Measurements from ENCODE around the gene NTN5.

The NTN5 gene

DNA sequence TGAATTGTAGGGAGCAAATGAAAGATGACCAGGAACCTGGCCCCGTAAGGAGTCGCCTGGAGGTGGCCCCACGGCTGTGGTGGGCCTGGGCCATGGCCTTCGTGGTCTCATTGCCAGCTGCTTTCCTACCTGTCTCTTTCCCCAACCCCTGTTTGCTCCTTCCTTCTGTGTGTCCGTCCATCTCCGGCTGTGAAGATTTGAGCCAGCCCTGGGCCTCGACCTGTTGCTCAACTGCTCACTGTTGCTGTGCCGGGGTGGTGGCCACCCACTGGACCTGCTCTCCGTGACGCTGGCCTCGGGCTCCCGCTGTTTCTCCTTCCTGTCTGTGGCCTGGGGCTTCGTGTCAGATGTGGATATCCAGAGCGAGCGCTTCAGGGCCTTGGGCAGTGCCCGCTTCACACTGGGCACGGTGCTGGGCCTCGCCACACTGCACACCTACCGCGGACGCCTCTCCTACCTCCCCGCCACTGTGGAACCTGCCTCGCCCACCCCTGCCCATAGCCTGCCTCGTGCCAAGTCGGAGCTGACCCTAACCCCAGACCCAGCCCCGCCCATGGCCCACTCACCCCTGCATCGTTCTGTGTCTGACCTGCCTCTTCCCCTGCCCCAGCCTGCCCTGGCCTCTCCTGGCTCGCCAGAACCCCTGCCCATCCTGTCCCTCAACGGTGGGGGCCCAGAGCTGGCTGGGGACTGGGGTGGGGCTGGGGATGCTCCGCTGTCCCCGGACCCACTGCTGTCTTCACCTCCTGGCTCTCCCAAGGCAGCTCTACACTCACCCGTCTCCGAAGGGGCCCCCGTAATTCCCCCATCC is 44.1 kb downstream of the NTN5 start:
- peaks cover 0 to 20% of the 10 kb centered on the region in 2 donors for H3K36me3 ChIP-seq (ENCODE audit: control insufficient read depth in 2 of 2, insufficient read depth in 2 of 2, low read length in 2 of 2)
- no peak overlapping the region for H3K9ac ChIP-seq (ENCODE audit: low read length in 2 of 2)
- H3K4me1 ChIP-seq (ENCODE audit: control insufficient read depth, insufficient read depth, low read length): peaks cover 57% of the 10 kb centered on the region
- H3K4me3 ChIP-seq (ENCODE audit: low read length in 2 of 2): no peak overlapping the region
- no peaks in the 10 kb centered on the region for H3K9me3 ChIP-seq (ENCODE audit: control insufficient read depth in 2 of 2, low read length in 2 of 2)
- H3K27me3 ChIP-seq (ENCODE audit: control insufficient read depth in 1 of 2, insufficient read depth in 2 of 2, low read length in 2 of 2): no peaks in the 10 kb centered on the region
- H3K27ac ChIP-seq (ENCODE audit: low read length): peak overlapping the region; percentile 74

- H3K4me1 ChIP-seq (ENCODE audit: control insufficient read depth, insufficient read depth, low read length): peaks cover 55% of the 10 kb centered on the region
Observed at GRCh38 chr19:48627865-48628314, 44.9 kb downstream of the NTN5 start.

GRCh38 chr19:48627201-48627864 is 45.5 kb downstream of the NTN5 start:
- peaks cover 52% of the 10 kb centered on the region for H3K4me1 ChIP-seq (ENCODE audit: control insufficient read depth, insufficient read depth, low read length)
- H3K9ac ChIP-seq (ENCODE audit: low read length in 2 of 2): no peak overlapping the region
- no peaks in the 10 kb centered on the region for H3K27me3 ChIP-seq (ENCODE audit: control insufficient read depth in 1 of 2, insufficient read depth in 2 of 2, low read length in 2 of 2)
- no peak overlapping the region for H3K27ac ChIP-seq (ENCODE audit: low read length)
- peaks cover 0 to 10% of the 10 kb centered on the region in 2 donors for H3K36me3 ChIP-seq (ENCODE audit: control insufficient read depth in 2 of 2, insufficient read depth in 2 of 2, low read length in 2 of 2)
- no peaks in the 10 kb centered on the region for H3K9me3 ChIP-seq (ENCODE audit: control insufficient read depth in 2 of 2, low read length in 2 of 2)
- H3K4me3 ChIP-seq (ENCODE audit: low read length in 2 of 2): no peak overlapping the region

More at GRCh38 chr19:48627865-48628314, 44.9 kb downstream of the NTN5 start:
- Histone ChIP-seq H3K27ac (ENCODE audit: low read length) (no peak overlapping the region), H3K36me3 (ENCODE audit: control insufficient read depth in 2 of 2, insufficient read depth in 2 of 2, low read length in 2 of 2) (peaks cover 0 to 15% of the 10 kb centered on the region in 2 donors), H3K4me3 (ENCODE audit: low read length in 2 of 2) (no peak overlapping the region), H3K9me3 (ENCODE audit: control insufficient read depth in 2 of 2, low read length in 2 of 2) (no peaks in the 10 kb centered on the region), H3K9ac (ENCODE audit: low read length in 2 of 2) (no peak overlapping the region), H3K27me3 (ENCODE audit: control insufficient read depth in 1 of 2, insufficient read depth in 2 of 2, low read length in 2 of 2) (no peaks in the 10 kb centered on the region)

- H3K4me3 ChIP-seq (ENCODE audit: low read length in 2 of 2): no peak overlapping the region
- no peak overlapping the region for H3K27ac ChIP-seq (ENCODE audit: low read length)
- no peak overlapping the region for H3K9ac ChIP-seq (ENCODE audit: low read length in 2 of 2)
- H3K9me3 ChIP-seq (ENCODE audit: control insufficient read depth in 2 of 2, low read length in 2 of 2): no peaks in the 10 kb centered on the region
- peaks cover 0 to 3% of the 10 kb centered on the region in 2 donors for H3K36me3 ChIP-seq (ENCODE audit: control insufficient read depth in 2 of 2, insufficient read depth in 2 of 2, low read length in 2 of 2)
- H3K27me3 ChIP-seq (ENCODE audit: control insufficient read depth in 1 of 2, insufficient read depth in 2 of 2, low read length in 2 of 2): no peaks in the 10 kb centered on the region
- H3K4me1 ChIP-seq (ENCODE audit: control insufficient read depth, insufficient read depth, low read length): peaks cover 43% of the 10 kb centered on the region
Observed at GRCh38 chr19:48625891-48626327, 46.9 kb downstream of the NTN5 start.

- Histone ChIP-seq H3K36me3 (ENCODE audit: control insufficient read depth in 2 of 2, insufficient read depth in 2 of 2, low read length in 2 of 2) (peaks cover 0 to 2% of the 10 kb centered on the region in 2 donors), H3K9ac (ENCODE audit: low read length in 2 of 2) (peak overlapping the region; percentile 22 to 74), H3K9me3 (ENCODE audit: control insufficient read depth in 2 of 2, low read length in 2 of 2) (no peaks in the 10 kb centered on the region), H3K27ac (ENCODE audit: low read length) (peak overlapping the region; percentile 67), H3K27me3 (ENCODE audit: control insufficient read depth in 1 of 2, insufficient read depth in 2 of 2, low read length in 2 of 2) (no peaks in the 10 kb centered on the region), H3K4me1 (ENCODE audit: control insufficient read depth, insufficient read depth, low read length) (peaks cover 36% of the 10 kb centered on the region), H3K4me3 (ENCODE audit: low read length in 2 of 2) (peak overlapping the region; percentile 60 to 75)
Observed at GRCh38 chr19:48624791-48625723, 47.8 kb downstream of the NTN5 start.

GRCh38 chr19:48624067-48624594 is 48.7 kb downstream of the NTN5 start:
- peak overlapping the region; percentile 60 to 75 for H3K4me3 ChIP-seq (ENCODE audit: low read length in 2 of 2)
- H3K27ac ChIP-seq (ENCODE audit: low read length): peak overlapping the region; percentile 85
- H3K4me1 ChIP-seq (ENCODE audit: control insufficient read depth, insufficient read depth, low read length): peaks cover 34% of the 10 kb centered on the region
- H3K9me3 ChIP-seq (ENCODE audit: control insufficient read depth in 2 of 2, low read length in 2 of 2): no peaks in the 10 kb centered on the region
- no peaks in the 10 kb centered on the region for H3K27me3 ChIP-seq (ENCODE audit: control insufficient read depth in 1 of 2, insufficient read depth in 2 of 2, low read length in 2 of 2)
- H3K36me3 ChIP-seq (ENCODE audit: control insufficient read depth in 2 of 2, insufficient read depth in 2 of 2, low read length in 2 of 2): no peaks in the 10 kb centered on the region
- peak overlapping the region; percentile 62 to 80 for H3K9ac ChIP-seq (ENCODE audit: low read length in 2 of 2)

DNA sequence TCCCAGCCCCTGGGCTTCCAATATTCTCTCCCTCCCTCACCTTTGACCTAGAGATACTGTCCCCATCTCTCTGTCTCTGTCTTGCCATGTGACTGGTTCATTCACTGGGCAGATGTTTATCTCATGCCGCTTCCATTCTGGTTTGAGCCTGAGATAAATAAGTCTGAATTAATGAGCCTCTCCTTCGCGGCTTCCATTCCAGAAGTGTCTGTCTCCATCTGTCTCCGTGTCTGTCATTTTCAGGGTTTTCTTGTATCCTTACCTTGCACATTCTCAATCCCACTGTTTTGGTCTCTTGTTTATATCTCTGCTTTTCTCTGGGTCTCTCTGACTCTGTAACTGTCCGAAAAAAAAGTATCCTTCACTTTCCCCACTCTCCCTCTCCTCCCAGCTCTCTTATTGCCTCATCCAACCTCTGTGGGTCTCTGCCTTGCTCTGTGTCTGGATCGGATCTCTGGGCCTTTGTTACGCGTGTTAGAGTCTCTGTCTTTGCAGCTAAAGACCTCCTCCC is 49.2 kb downstream of the NTN5 start:
- H3K36me3 ChIP-seq (ENCODE audit: control insufficient read depth in 2 of 2, insufficient read depth in 2 of 2, low read length in 2 of 2): no peaks in the 10 kb centered on the region
- peaks cover 33% of the 10 kb centered on the region for H3K4me1 ChIP-seq (ENCODE audit: control insufficient read depth, insufficient read depth, low read length)
- peak overlapping the region; percentile 47 to 80 for H3K9ac ChIP-seq (ENCODE audit: low read length in 2 of 2)

DNA sequence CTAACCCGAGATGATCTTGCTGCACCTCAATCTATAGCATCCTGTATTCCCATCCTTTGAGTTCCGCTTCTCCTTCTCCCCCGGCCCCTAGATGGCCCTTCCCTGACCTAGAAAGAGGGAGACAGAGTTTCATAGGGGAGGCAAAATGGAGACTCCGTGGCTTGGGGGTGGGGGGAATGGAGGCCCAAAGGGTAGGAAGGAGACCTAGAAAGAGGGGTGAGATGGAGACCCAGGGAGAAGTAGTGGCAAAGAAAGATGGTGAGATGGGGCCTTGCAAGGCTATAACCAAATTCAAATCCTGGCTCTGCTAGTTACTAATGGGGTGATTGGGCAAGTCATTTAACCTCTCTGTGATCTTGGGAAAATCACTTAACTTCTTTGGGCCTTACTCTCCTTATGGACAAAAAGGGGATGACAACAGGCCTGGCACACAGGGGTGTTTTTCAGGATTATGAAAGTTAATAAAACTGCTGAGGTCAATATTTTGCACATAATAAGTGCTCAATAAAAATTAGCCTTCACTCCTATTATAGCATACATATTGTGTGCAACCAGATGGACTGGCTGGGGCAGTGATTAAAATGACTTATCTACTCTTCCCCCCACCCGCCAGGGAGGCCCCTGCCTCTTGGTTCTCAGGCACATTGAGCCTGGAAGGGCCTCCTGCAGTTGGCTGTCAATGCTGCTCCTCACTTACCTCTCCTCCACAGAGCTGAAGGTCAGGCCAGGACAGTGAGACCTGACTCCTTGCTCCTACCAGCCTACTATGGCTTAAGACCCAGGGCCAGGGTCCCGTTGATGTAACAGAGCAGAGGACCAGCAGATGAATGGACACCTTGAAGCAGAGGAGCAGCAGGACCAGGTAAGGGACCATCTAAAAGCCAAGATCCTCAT is 52.9 kb downstream of the NTN5 start:
- no peaks in the 10 kb centered on the region for H3K27me3 ChIP-seq (ENCODE audit: control insufficient read depth in 1 of 2, insufficient read depth in 2 of 2, low read length in 2 of 2)
- peaks cover 54% of the 10 kb centered on the region for H3K4me1 ChIP-seq (ENCODE audit: control insufficient read depth, insufficient read depth, low read length)
- peak overlapping the region; percentile 93 to 94 for H3K9ac ChIP-seq (ENCODE audit: low read length in 2 of 2)
- peak overlapping the region; percentile 83 to 96 for H3K4me3 ChIP-seq (ENCODE audit: low read length in 2 of 2)
- peak overlapping the region; percentile 94 for H3K27ac ChIP-seq (ENCODE audit: low read length)
- no peaks in the 10 kb centered on the region for H3K9me3 ChIP-seq (ENCODE audit: control insufficient read depth in 2 of 2, low read length in 2 of 2)
- H3K36me3 ChIP-seq (ENCODE audit: control insufficient read depth in 2 of 2, insufficient read depth in 2 of 2, low read length in 2 of 2): peaks cover 21 to 23% of the 10 kb centered on the region in 2 donors

More for the DNA sequence above, 49.2 kb downstream of the NTN5 start:
- no peaks in the 10 kb centered on the region for H3K27me3 ChIP-seq (ENCODE audit: control insufficient read depth in 1 of 2, insufficient read depth in 2 of 2, low read length in 2 of 2)
- H3K27ac ChIP-seq (ENCODE audit: low read length): peak overlapping the region; percentile 85
- H3K9me3 ChIP-seq (ENCODE audit: control insufficient read depth in 2 of 2, low read length in 2 of 2): no peaks in the 10 kb centered on the region
- peak overlapping the region; percentile 47 to 75 for H3K4me3 ChIP-seq (ENCODE audit: low read length in 2 of 2)

DNA sequence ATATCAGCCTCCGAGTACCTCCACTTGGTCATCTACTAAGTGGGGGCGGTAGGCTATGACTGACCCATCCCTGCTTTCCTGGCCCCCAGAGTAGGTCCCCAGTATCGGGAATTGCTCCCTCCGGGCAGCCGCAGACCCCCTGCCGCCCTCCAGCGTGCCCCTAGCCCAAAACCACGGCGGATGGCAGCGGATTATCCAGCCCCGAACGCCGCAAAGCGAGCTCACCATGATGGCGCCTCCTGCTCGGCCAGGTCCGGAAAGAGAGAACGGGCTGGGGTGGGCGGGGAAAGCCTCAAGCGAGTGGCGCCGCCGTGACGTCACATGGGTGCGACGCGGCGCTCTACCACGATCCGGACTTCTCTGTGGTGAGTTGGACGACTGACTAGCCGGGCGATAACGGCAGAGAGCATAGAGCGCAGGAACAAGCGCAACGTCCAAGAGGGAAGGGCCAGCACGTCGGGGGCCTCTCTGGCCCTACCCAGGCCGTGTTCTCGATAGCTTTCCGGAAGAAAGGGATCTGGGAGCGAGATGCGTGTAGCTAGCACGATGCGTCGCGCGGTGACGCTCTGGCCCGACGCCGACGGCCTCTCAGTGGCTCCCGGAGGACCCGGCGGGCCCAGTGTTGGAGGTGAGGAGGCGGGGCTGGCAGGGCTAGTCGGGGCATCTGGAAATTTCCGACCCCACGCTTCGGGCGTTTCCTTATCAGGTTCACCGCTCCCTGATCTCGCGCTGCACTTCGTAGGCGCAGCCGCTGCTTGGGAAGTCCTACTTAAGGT is 53.7 kb downstream of the NTN5 start, which contains the start of the genes RPL18 and SPHK2:
Gene RPL18 (minus strand): TSS at position 263 of the 776 bp plus-strand sequence. CDS start 35 bp downstream, at position 228.
Gene SPHK2 (plus strand): TSS at position 591 of the 776 bp plus-strand sequence. CDS start 1,009 bp downstream, outside the sequence.
- H3K27ac ChIP-seq (ENCODE audit: low read length): peak within 1 kb of the TSS; percentile 94
- peak within 1 kb of the TSS; percentile 95 to 99 for H3K9ac ChIP-seq (ENCODE audit: low read length in 2 of 2)
- H3K9me3 ChIP-seq (ENCODE audit: control insufficient read depth in 2 of 2, low read length in 2 of 2): no peaks in the 10 kb centered on the region
- peak within 1 kb of the TSS; percentile 96 to 98 for H3K4me3 ChIP-seq (ENCODE audit: low read length in 2 of 2)
- no peaks in the 10 kb centered on the region for H3K27me3 ChIP-seq (ENCODE audit: control insufficient read depth in 1 of 2, insufficient read depth in 2 of 2, low read length in 2 of 2)
- peaks cover 21 to 23% of the 10 kb centered on the region in 2 donors for H3K36me3 ChIP-seq (ENCODE audit: control insufficient read depth in 2 of 2, insufficient read depth in 2 of 2, low read length in 2 of 2)
- peaks cover 46% of the 10 kb centered on the region for H3K4me1 ChIP-seq (ENCODE audit: control insufficient read depth, insufficient read depth, low read length)
